ENCODE data around the gene TAC4. TPM values are rescaled to one million over a fixed set of nuclear protein-coding genes. Genes with fewer than 3 reads are reported as not detected.

TAC4 gene
- total RNA-seq, 1 experiment from 2014 or later = not detected

DNA sequence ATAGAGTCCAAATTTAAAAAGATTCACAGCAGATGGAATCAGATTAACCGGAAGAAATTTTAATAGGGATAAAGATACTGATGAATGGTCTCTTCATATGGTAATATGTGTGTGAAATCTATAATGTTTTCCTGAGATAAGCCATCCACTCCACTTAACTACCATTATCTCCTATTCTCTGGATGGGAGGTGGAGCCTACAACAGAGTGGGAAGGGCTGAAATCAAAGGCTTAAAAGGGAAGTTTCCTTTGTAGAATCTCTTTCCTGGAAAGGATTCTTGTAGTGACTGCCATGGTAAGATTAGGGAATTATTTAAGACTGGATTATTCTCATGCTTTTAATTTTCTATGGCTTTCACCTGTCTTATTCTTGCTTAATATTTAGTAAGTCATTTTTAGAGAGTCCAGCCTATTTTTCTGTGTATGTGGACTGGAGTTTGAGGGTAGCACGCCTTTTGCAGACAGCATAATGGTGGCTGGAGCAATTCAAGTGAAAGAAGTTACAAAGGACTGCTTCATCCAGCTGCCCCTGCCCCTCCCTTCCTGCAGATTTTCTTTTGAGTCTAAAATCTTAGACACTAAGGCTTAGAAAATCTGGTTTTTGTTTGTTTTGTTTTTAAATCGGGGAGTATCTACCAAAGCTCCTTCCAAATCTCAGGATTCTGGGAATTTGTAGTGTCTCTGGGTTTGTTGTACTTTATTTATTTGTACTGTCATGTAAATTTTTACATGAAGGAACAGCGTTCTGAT lies 32.9 kb downstream of the TAC4 start:
- no peak overlapping the region for H3K4me3 Mint-ChIP-seq (ENCODE audit: low read depth, unreplicated experiment)
- TF ChIP-seq, protein P1, sequence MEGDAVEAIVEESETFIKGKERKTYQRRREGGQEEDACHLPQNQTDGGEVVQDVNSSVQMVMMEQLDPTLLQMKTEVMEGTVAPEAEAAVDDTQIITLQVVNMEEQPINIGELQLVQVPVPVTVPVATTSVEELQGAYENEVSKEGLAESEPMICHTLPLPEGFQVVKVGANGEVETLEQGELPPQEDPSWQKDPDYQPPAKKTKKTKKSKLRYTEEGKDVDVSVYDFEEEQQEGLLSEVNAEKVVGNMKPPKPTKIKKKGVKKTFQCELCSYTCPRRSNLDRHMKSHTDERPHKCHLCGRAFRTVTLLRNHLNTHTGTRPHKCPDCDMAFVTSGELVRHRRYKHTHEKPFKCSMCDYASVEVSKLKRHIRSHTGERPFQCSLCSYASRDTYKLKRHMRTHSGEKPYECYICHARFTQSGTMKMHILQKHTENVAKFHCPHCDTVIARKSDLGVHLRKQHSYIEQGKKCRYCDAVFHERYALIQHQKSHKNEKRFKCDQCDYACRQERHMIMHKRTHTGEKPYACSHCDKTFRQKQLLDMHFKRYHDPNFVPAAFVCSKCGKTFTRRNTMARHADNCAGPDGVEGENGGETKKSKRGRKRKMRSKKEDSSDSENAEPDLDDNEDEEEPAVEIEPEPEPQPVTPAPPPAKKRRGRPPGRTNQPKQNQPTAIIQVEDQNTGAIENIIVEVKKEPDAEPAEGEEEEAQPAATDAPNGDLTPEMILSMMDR (IDR thresholded peaks at IDR 0.05; ENCODE audit: unreplicated experiment) = no peak
- H3K27me3 Mint-ChIP-seq (ENCODE audit: unreplicated experiment) = no peaks in the 10 kb centered on the region
- H3K4me1 Mint-ChIP-seq (ENCODE audit: low read depth, unreplicated experiment) = no peaks in the 10 kb centered on the region
- intact Hi-C loops (cut with micrococcal nuclease; ENCODE audit: unreplicated experiment) = no loop called here
- BruUV-seq (replicated peaks) = no TSS peak
- no peaks in the 10 kb centered on the region for H3K9me3 Mint-ChIP-seq (ENCODE audit: low read depth, unreplicated experiment)
- H3K27ac Mint-ChIP-seq (ENCODE audit: unreplicated experiment) = no peak overlapping the region
- DNase-seq = no peak
- CTCF ChIA-PET = no interaction called here
- H3K36me3 Mint-ChIP-seq (ENCODE audit: insufficient read depth, unreplicated experiment) = peaks cover 60% of the 10 kb centered on the region

DNA sequence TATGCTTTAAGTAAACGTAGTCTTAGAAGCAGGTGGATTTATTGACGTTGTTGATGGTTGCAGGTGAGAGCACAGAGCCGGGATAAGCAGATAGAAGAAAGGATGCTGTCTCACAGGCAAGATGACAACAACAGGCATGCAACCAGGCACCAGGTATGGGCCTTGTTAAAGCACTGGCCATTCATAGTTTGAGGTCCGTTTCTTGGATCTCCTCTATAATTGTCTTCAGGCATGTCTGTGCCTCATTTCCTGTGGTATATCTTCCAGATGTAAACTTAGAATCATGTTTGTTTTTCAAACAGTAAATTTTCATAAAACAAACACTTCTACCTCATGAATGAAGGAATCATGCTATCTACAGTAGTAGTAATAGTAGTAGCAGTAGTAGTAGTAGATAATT lies 38.8 kb downstream of the TAC4 start:
- no TSS peak for BruUV-seq (replicated peaks)
- TF ChIP-seq, protein P1 (IDR thresholded peaks at IDR 0.05; ENCODE audit: unreplicated experiment) = no peak
- intact Hi-C loops (cut with micrococcal nuclease; ENCODE audit: unreplicated experiment) = no loop called here
- Mint-ChIP-seq H3K4me3 (ENCODE audit: low read depth, unreplicated experiment) (no peak overlapping the region), H3K9me3 (ENCODE audit: low read depth, unreplicated experiment) (no peaks in the 10 kb centered on the region), H3K4me1 (ENCODE audit: low read depth, unreplicated experiment) (peaks cover 9% of the 10 kb centered on the region), H3K27me3 (ENCODE audit: unreplicated experiment) (no peaks in the 10 kb centered on the region), H3K27ac (ENCODE audit: unreplicated experiment) (no peak overlapping the region), H3K36me3 (ENCODE audit: insufficient read depth, unreplicated experiment) (peaks cover 62% of the 10 kb centered on the region)
- no peak for DNase-seq
- CTCF ChIA-PET = interaction anchor here (0.7 to 1.0 kb wide), 2 partner anchors 13 to 37 kb away, joined by 3 to 4 read pairs; no protein-coding TSS in a partner anchor

DNA sequence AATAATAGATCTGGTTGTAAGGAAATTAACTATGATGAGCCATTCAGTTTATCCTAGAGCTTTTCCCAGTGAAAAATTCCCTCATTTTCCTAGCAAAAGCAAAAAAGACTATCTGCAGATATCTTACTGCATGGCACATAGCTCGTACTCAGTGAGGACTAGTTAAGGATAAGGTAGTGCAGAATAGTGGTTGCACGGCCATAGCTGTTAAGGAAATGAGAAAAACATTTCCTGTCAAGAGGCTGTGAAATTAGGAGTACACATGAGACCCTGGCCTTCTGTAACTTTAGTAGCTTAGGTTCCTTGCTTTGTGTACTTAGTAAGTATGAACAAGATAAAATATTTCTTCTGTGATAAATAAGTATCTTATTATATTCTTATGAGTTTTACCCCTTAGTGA lies 49.1 kb downstream of the TAC4 start:
- Mint-ChIP-seq H3K4me1 (ENCODE audit: low read depth, unreplicated experiment) (no peaks in the 10 kb centered on the region), H3K9me3 (ENCODE audit: low read depth, unreplicated experiment) (no peaks in the 10 kb centered on the region), H3K4me3 (ENCODE audit: low read depth, unreplicated experiment) (no peak overlapping the region), H3K27me3 (ENCODE audit: unreplicated experiment) (no peaks in the 10 kb centered on the region), H3K36me3 (ENCODE audit: insufficient read depth, unreplicated experiment) (peaks cover 66% of the 10 kb centered on the region), H3K27ac (ENCODE audit: unreplicated experiment) (no peak overlapping the region)
- no TSS peak for BruUV-seq (replicated peaks)
- DNase-seq = no peak
- TF ChIP-seq, protein P1 (IDR thresholded peaks at IDR 0.05; ENCODE audit: unreplicated experiment) = no peak
- intact Hi-C loops (cut with micrococcal nuclease; ENCODE audit: unreplicated experiment) = no loop called here
- CTCF ChIA-PET = no interaction called here

DNA sequence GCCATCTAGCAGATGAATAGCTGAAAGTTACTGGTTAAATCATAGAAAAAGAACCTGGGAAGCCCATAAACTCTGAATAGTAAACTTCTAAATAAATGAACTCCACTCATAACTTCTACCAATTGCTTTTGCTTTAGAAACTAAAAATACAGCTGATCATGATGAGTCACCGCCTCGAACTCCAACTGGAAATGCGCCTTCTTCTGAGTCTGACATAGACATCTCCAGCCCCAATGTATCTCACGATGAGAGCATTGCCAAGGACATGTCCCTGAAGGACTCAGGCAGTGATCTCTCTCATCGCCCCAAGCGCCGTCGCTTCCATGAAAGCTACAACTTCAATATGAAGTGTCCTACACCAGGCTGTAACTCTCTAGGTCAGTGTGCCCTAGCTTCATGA lies 49.7 kb downstream of the TAC4 start:
- no peaks in the 10 kb centered on the region for H3K27me3 Mint-ChIP-seq (ENCODE audit: unreplicated experiment)
- H3K27ac Mint-ChIP-seq (ENCODE audit: unreplicated experiment) = no peak overlapping the region
- CTCF ChIA-PET = interaction anchor here (0.6 kb wide), 1 partner anchor 203 kb away, joined by 3 read pairs; no protein-coding TSS in a partner anchor
- no peak overlapping the region for H3K4me3 Mint-ChIP-seq (ENCODE audit: low read depth, unreplicated experiment)
- no peaks in the 10 kb centered on the region for H3K4me1 Mint-ChIP-seq (ENCODE audit: low read depth, unreplicated experiment)
- TF ChIP-seq, protein P1 (IDR thresholded peaks at IDR 0.05; ENCODE audit: unreplicated experiment) = no peak
- no TSS peak for BruUV-seq (replicated peaks)
- intact Hi-C loops (cut with micrococcal nuclease; ENCODE audit: unreplicated experiment) = no loop called here
- no peak for DNase-seq
- H3K9me3 Mint-ChIP-seq (ENCODE audit: low read depth, unreplicated experiment) = no peaks in the 10 kb centered on the region
- H3K36me3 Mint-ChIP-seq (ENCODE audit: insufficient read depth, unreplicated experiment) = peaks cover 71% of the 10 kb centered on the region
